NCI-H82 (cell line): ENCODE results near the gene HES6.
"Not testable (repeated sequence)": the region's sequence is repeated elsewhere in the genome, so short reads cannot be mapped to it uniquely, and the experiment has no call there.

Source experiments
- DNase-seq: peaks from one replicate; lab custom pipeline; 2025; lab: John Stamatoyannopoulos, UW

The HES6 gene

GRCh38 chr2:238273433-238273832 is 33.6 kb upstream of the HES6 start:
- not testable (repeated sequence) for DNase-seq

GRCh38 chr2:238272156-238272555 is 32.3 kb upstream of the HES6 start:
- DNase-seq = no peak

GRCh38 chr2:238271686-238272085 is 31.8 kb upstream of the HES6 start:
- not testable (repeated sequence) for DNase-seq

GRCh38 chr2:238271061-238271554 is 31.3 kb upstream of the HES6 start:
- no peak for DNase-seq

- no peak for DNase-seq
These were observed 30.8 kb upstream of the HES6 start for GRCh38 chr2:238270606-238271005.

- no peak for DNase-seq
These were observed 29.9 kb upstream of the HES6 start for GRCh38 chr2:238269741-238270140.

GRCh38 chr2:238267884-238268680 is 28.2 kb upstream of the HES6 start:
- no peak for DNase-seq

GRCh38 chr2:238267341-238267710 is 27.5 kb upstream of the HES6 start:
- DNase-seq = no peak

- DNase-seq = no peak
These were observed 25.8 kb upstream of the HES6 start for GRCh38 chr2:238265605-238266004.

- no peak for DNase-seq
These were observed 24.2 kb upstream of the HES6 start for GRCh38 chr2:238264072-238264460.

GRCh38 chr2:238263204-238264071 is 23.6 kb upstream of the HES6 start:
- DNase-seq = peak; percentile 91

GRCh38 chr2:238262496-238263122 is 22.8 kb upstream of the HES6 start:
- DNase-seq = no peak

- DNase-seq = no peak
These were observed 22.0 kb upstream of the HES6 start for GRCh38 chr2:238261718-238262375.

GRCh38 chr2:238260883-238261282 is 21.0 kb upstream of the HES6 start:
- no peak for DNase-seq

GRCh38 chr2:238259061-238260020 is 19.5 kb upstream of the HES6 start:
- DNase-seq = peak; percentile 47

GRCh38 chr2:238257786-238258700 is 18.2 kb upstream of the HES6 start:
- DNase-seq = peak; percentile 66

- peak; percentile 98 for DNase-seq
These were observed 16.8 kb upstream of the HES6 start for GRCh38 chr2:238256594-238257104.

GRCh38 chr2:238256111-238256510 is 16.3 kb upstream of the HES6 start:
- no peak for DNase-seq

GRCh38 chr2:238255636-238256035 is 15.8 kb upstream of the HES6 start:
- DNase-seq = no peak
